ENCODE data around the gene ZFX.

DNA sequence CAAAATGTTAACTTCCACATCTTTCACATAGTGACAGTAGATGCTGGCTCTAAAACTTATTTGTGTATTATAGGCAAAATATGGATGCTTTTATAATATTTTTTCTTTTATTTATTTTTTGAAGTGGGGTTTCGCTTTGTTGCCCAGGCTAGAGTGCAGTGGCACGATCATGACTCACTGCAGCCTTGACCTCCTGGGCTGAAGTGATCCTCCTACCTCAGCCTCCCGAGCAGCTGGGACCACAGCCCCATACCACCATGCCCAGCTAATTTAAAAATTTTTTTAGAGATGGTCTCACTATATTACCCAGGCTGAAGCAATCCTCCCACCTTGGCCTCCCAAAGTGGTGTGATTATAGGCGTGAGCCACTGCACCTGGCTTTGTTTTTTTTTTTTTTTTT is 48.6 kb downstream of the ZFX start:
- TF ChIP-seq CTCF (conservative IDR thresholded peaks at IDR 0.05 in 1 of 2, IDR thresholded peaks at IDR 0.05 in 1 of 2; ENCODE audit: low read depth in 1 of 2, low read length in 2 of 2) = no peak
- no peak for TF ChIP-seq EZH2 (IDR thresholded peaks at IDR 0.05; ENCODE audit: low read length, missing control alignments)
